ENCODE results near the gene BMERB1.
"Not testable (repeated sequence)": the region's sequence is repeated elsewhere in the genome, so short reads cannot be mapped to it uniquely, and the experiment has no call there.

The BMERB1 gene

GRCh38 chr16:15598648-15599190 is 164.3 kb downstream of the BMERB1 start:
- no peak for DNase-seq

- no peak for DNase-seq
These were observed 165.1 kb downstream of the BMERB1 start for GRCh38 chr16:15599303-15600070.

- DNase-seq = no peak
These were observed 167.0 kb downstream of the BMERB1 start for GRCh38 chr16:15601212-15601879.

GRCh38 chr16:15602285-15603044 is 168.1 kb downstream of the BMERB1 start:
- no peak for DNase-seq

GRCh38 chr16:15604460-15605440 is 170.4 kb downstream of the BMERB1 start:
- DNase-seq = no peak

- no peak for DNase-seq
These were observed 171.6 kb downstream of the BMERB1 start for GRCh38 chr16:15605839-15606517.

- DNase-seq = no peak
These were observed 172.3 kb downstream of the BMERB1 start for GRCh38 chr16:15606518-15607220.

GRCh38 chr16:15607221-15607699 is 172.9 kb downstream of the BMERB1 start:
- not testable (repeated sequence) for DNase-seq

GRCh38 chr16:15607700-15608396 is 173.5 kb downstream of the BMERB1 start:
- DNase-seq = no peak

- no peak for DNase-seq
These were observed 174.3 kb downstream of the BMERB1 start for GRCh38 chr16:15608398-15609285.

- no peak for DNase-seq
These were observed 174.9 kb downstream of the BMERB1 start for GRCh38 chr16:15609286-15609649.

GRCh38 chr16:15610369-15610871 is 176.0 kb downstream of the BMERB1 start:
- DNase-seq = no peak

- DNase-seq = no peak
These were observed 177.2 kb downstream of the BMERB1 start for GRCh38 chr16:15611610-15612009.

- no peak for DNase-seq
These were observed 179.3 kb downstream of the BMERB1 start for GRCh38 chr16:15613676-15614075.

GRCh38 chr16:15616012-15616411 is 181.6 kb downstream of the BMERB1 start:
- DNase-seq = no peak

- no peak for DNase-seq
These were observed 182.2 kb downstream of the BMERB1 start for GRCh38 chr16:15616475-15617165.

- no peak for DNase-seq
These were observed 183.5 kb downstream of the BMERB1 start for GRCh38 chr16:15617901-15618300.

- DNase-seq = no peak
These were observed 184.0 kb downstream of the BMERB1 start for GRCh38 chr16:15618392-15618791.
